HT-29 (cell line): Measurements from ENCODE around the gene AIP. TPM values are rescaled to one million over a fixed set of nuclear protein-coding genes. Genes with fewer than 3 reads are reported as not detected.
"Not testable (repeated sequence)": the region's sequence is repeated elsewhere in the genome, so short reads cannot be mapped to it uniquely, and the experiment has no call there.

Experiments
- DNase-seq: peaks from one replicate; pipeline ENCODE4 v3.0.0-alpha.2; 2015; ENCODE audit warnings: low spot score
- total RNA-seq: library from RNA; depleted of rRNA; stranded (reverse); fragments of >200 nt; shearing (Covaris generic); gene quantifications from 2 replicates; pipeline ENCODE4 v1.2.3, GENCODE V29; 2014

AIP gene
- total RNA-seq, 1 experiment from 2014 or later = 149 TPM

DNA sequence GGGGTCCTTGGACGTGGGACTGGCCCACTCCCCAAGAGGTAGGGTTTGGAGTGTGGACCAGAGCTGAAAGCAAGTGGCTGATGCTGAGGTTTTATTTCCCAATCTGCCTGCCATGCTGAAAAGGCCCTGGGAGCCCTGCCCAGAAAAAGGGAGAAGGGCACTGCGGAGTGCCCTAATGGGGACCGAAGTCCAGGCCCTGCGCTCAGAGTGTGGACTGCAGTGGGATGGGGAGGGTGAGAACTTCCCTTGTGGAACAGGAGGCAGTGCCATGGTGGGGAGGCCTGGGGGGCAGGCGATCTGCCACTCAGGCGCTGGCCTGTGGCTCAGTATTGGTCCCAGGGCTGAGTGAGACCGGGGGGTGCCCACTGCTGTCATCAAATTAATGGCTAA is 34.6 kb upstream of the AIP start:
- DNase-seq = no peak

DNA sequence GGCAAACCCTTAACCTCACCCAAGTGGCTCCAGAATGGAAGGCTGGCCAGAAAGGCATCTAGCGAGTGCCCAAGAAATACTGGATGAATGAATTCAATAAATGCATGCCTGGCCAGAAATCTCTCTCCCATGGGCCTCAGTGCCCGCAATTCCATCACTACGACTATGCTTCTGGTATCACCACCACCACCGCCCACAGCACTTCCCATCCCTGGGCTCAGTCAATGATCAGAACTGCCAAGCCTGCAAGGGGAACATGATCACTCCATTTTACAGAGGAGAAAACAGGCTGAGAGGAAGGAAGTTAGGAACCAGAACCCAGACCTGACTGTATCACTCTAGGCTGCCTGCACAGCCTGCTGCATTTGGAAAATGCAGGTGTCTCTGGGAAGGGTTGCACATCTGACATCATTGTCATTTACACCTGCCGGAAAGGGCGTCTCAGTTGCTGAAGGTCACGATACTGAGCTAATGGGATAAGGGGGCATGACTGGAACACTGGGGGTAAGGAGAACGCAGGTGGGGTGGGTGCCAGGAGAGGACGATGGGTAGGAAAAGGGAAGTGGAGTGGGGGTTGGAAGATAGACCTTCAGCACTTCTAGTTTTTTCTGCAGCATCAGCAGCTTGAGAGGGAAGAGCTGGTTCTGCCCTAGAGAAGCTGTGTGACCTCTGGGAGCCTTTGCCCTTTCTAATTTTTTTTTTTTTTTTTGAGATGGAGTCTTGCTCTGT is 33.5 kb upstream of the AIP start:
- no peak for DNase-seq

DNA sequence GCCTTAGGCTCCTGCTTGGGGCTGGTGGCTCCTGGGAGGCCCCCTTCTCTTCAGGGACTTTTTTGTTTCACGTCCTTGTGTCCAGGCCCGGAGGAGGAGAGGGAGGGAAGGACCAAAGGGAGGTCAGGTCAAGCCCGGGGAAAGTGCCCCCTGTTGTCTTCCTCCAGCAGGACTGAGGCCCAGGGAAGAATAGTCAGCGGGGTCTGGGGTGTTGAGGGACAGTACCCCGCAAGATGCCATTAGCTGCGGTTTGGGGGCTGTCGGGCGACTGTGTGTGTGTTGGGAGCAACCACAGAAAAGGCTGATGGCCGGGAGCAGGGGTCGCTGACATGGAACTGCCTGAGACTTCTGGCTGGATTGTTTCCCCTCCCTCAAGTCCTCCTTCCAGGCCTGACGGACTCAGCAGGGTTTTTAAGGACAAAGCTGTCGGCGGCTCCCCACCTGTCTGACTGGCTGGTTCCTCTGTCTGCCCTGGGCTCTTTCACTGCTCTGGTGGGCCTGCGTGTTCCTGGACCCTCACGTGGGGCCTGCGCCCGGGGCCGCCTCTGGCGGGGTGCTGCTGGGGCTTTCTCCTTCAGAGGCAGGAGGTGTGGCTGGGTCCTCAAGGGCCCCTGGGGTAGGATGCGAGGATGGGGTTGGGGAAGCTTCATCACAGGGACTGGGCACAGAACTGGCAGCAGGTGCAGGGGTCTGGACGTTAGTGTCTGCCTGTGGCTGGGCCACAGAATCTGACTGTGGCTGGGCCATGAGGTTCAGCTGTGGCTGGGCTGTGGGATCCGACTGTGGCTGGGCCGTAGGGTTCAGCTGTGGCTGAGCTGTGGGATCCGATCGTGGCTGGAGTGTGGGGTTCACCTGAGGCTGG is 31.8 kb upstream of the AIP start:
- DNase-seq = no peak

DNA sequence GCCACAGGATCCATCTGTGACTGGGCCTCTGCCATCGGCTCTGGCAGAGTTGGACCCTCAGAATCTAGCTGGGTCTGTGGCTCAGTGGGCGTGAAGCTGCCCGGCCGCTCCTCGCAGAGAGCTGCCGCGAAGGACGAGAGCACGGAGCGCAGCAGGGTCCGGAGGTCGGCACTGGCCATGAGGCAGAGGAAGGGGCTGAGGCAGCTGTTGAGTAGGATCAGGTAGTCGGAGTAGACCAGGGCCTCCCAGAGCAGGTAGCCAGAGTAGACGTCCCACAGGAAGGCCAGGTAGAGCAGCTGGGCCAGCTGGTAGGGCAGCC is 31.2 kb upstream of the AIP start:
- DNase-seq = no peak

DNA sequence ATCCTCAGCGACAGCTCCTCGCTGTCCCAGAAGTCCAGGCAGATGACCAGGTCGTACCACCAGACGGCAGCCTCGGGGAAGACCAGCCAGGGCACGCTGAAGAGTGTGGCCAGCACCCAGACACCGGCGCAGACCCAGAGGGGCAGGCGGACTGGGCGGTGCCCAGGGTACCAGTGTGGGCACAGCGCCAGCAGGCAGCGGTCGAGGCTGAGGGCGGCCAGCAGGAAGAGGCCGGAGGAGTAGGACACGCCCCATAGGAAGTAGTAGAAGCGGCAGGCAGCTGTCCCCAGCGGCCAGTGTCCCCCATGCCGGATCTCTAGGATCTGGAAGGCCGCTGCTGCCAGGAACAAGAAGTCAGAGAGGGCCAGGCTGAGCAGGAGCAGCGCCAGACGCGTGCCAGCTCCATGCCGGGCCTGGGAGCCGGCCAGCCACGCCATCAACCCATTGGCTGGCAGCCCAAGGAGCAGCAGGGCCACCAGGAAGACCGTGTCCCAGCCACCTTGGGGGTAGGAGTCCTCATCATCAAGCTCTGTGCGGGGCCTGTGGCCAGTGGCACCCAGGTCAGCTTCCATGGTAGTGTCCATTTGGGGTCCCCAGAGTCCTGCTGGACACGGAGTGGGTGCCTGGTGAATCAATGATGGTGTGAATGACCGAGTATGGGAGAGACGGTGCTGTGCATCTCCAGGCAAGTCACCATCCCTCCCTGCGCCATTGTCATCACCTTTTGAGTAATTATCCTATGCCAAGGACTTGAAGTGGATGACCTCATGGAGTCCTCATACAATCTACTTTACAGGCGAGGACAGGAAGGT is 30.5 kb upstream of the AIP start, which contains the start of gene GPR152:
TSS of gene GPR152 (minus strand) at position 589 of the 812 bp plus-strand sequence. CDS start at position 584, 5 bp downstream.
- DNase-seq = peak; percentile 90

DNA sequence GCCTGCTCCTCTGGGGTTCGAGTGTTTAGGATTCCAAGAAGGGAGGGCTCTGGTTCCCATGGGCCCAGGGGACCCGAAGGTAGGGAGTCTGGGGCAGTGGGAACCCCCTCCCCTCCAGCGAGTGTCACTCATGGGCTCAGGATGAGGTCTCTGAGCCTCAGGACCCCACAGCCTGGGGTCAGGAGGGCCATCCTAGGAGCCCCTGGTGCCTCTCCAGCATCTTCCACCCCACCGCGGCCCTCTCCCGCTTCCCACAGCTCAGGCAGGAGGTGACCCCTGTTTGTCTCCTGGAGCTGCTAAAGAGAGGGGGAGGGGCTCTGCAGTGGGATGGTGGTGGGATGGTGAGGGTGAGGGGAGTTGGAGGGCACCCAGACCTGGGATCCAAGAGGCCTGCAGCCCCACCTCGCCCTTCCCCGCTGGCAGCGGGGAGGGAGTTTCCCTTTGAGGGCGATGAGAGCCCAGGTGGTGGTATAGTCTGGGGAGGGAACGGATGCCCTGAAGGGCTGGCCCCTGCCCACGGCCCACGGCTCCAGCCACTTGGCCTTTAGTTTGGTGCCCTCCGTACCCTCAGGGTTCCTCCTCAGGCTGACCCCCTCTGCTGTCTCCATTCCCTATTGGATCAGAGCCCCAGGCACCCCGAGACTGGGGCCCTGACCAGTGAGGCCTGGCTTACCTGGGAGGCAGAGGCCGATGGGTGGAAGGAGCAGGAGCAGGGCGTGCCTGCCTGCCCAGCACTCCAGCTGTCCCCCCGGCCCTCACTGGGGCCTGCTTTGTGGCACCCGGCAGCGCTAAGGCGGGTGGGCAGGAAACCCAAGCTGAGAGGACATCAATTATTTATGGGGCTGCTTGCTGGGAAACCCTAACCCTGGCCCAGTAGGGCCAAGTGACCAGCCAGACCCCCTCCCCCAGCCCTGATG is 28.8 kb upstream of the AIP start:
- DNase-seq = no peak

DNA sequence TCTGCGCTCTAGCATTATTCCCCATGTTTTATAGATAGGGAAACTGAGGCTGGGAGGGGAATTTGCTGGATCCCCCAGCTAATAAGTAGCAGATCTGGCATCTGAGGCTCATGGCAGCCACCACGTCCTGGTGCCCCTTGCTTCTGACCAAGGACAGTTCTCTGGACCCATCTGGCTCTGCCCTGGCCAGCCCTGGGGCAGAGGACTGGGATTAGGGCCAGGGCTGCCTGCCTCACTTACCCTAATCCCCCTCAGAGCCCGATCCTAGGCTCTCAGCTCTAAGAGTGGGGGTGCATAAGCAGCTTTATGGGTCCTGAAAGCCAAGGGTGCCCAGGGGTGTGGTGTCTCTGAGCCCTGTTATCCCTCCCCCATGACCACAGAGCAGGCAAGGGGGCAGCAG is 27.8 kb upstream of the AIP start, which contains the start of gene CABP4:
TSS of gene CABP4 (plus strand) at position 301 of the 400 bp plus-strand sequence. CDS start at position 371, 70 bp downstream.
- no peak for DNase-seq

DNA sequence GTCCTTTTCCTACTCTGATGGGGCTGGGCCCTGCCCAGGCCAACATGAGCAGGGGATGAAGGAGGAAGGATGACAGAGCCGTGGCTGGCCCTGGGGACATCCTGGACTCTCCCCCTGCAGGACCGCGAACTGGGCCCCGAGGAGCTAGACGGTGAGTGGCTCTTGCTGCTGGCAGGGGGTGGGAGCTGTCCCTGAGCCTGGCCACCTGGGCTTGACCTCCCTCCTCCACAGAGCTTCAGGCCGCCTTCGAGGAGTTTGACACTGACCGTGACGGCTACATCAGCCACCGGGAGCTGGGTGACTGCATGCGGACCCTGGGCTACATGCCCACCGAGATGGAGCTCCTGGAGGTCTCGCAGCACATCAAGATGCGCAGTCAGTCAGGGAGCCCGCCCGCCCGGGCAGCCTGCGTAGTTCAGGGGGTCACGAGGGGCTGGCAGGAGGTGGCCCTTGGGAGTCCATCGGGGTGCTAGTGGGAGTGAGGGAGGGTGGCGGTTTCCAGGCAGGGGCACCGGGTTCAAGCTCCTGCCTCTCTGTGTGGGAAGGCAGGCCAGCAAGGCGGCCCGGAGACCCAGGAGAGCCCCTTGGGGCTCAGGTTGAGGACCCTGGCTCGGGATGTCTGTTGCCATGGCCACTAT is 26.6 kb upstream of the AIP start:
- no peak for DNase-seq

DNA sequence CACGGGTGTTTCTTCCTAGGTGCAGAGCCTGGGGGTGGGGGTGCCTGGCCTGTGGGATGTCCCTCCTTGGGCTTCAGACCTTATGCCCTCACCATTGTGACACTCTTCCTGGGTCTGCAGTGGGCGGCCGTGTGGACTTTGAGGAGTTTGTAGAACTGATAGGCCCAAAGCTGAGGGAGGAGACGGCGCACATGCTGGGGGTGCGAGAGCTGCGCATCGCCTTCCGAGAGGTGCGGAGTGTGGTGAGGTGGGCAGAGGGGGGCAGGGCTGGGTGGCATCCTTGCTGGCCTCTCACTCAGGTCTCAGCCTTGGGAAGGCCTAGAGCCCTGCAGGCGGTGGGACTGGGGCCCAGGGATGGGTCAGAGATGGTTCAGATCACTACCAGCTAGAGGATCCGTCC is 25.4 kb upstream of the AIP start:
- no peak for DNase-seq

DNA sequence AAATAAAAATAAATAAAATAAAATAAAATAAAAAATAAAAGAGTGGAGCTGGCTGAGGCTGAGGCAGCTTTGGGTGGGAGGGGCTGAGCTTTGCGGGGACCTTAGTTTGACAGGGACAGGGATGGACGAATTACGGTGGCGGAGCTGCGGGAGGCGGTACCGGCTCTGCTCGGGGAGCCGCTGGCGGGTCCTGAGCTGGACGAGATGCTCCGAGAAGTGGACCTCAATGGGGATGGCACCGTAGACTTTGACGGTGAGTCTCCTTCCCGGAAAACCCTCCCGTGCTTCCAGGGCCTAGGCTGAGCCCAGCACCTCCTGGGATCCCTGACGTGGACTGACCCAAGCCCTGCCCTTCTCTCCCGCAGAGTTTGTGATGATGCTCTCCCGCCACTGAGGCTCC is 24.6 kb upstream of the AIP start:
- no peak for DNase-seq

DNA sequence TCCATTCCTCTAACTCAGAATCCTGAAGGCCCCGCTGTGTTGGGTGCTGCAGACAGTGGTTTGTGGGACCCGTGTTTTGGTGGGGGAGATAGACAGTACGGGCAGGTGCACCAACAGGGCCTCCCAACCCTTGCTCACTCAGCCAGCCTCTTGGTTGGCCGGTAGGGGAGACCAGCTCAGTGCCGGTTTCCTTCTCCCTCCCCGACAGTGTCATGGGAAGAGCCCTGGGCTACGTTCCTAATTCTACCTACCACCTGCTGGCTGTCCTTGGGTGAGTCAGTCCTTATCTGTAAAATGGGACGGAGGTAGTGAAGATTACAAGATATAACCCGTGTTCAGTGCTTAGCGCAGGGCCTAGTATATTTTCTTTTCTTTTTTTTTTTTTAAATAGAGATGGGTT is 19.6 kb upstream of the AIP start:
- no peak for DNase-seq

DNA sequence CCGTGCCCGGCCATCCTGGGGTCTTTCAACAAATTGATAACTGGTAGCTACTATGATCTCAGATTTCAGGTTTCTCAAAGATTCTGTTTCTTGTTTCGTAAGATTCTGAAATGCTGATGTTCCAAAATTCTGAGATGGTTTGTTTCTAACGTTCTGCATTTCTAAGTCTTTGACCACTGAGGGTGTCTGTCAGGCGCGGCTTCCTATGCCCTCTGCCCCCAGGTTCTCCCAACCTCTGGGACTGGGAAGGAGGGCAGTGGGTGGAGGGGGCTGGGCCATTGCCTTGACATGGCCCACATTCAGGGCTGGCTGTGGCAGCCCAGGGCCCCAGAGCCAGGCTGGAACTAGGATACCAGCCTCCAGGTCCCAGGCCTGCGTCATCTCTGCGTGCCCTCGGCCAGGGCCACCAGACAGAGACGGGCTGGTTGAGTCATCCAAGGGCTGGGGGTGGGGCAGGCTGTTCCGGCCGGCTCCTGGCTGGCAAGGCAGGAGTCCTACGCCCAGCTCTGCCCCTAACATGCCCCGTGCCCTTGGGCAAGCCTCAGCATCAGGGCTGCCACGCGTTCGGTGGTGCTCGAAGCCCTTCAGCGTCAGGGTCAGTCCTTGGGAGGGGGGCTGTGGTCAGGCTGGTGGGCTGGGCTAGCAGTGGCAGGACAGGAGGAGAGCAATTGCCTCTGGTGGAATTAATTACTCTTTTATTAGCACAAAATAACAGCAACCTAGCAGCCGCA is 19.0 kb upstream of the AIP start:
- peak; percentile 96 for DNase-seq

DNA sequence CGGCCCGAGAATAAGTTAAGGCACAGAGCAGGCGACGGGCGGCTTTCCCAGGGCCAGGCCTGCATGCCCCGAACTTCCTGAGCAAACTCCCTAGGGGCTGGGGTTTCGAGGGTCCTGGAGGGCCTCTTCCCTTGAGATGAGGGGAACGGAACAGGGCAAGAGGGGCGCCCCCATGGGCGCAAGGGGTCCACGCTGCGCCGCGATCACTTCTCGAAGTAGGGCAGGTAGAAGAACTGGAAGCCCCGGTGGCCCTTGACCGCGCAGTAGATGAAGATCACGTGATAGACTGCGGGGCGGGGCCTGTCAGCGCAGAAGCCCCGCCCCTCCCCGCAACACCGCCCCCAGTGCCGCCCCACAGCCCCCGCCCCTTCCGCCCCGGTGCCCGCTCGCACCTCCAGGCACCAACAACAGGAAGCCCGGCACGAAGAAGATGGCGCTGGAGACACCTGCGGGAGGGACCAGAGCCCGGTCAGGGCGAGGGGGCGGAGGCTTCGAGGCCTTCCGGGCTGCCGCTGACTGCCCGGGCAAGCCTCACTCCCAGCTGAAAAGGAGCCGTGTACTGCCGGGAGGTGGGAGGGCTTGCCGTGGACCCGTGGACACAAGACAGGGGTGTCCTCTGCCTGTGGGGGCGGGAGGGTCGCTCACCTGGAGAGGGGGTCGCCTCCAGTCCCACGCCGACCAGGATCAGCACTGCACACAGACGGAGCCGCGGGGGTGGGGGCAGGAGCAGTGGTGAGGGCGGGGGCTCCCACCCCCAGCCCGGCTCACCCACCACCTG is 18.2 kb upstream of the AIP start:
- DNase-seq = peak; percentile 95

DNA sequence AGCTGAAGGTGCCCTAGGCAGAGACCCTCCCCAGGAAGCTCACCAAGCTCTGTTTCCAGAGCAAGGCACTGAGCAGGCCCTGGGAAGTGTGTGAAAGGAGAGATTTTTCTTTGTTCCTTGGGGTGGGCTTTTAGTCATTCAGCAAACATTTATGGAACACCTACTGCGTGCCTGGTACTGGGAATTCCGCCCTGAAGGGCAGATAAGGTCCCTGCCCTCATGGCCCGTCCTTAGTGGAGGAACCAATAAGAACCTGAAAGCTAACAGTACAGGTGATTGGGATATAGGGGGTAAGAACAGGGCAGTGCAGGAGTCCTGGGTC is 17.7 kb upstream of the AIP start:
- DNase-seq = peak; percentile 50

DNA sequence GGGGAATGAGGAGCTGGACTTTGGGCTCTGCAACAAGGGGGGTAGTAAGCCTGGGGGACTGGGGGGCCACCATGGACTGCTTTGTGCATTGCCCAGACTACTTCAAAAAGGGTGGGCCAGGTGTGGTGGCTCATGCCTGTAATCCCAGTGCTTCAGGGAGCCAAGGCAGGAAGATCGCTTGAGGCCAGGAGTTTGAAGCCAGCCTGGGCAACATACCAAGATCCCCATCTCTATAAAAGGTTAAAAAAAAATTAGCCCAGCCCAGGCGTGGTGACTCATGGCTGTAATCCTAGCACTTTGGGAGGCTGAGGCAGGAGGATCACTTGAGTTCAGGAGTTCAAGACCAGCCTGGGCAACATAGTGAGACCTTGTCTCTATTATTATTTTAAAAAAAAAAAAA is 17.3 kb upstream of the AIP start:
- DNase-seq = not testable (repeated sequence)

DNA sequence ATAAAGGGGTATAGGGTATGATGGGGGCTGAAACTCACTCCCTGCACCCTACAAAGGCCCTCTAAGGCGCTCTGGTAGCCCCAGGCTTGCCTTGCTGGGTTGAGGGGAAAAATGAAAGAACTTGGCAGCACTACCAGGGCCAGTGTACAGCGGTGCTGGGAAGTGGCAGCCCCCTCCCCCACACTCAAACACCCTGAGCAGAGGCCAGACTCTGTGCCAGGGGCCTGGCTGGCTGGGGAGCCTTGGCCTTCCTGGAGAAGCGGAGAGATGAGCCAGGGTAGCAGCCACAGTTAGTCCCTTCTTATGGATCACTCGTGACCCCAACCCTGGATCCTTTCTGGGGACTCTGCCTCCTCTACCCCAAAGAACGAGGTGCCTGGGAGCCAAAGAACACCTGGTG is 16.5 kb upstream of the AIP start:
- DNase-seq = no peak

DNA sequence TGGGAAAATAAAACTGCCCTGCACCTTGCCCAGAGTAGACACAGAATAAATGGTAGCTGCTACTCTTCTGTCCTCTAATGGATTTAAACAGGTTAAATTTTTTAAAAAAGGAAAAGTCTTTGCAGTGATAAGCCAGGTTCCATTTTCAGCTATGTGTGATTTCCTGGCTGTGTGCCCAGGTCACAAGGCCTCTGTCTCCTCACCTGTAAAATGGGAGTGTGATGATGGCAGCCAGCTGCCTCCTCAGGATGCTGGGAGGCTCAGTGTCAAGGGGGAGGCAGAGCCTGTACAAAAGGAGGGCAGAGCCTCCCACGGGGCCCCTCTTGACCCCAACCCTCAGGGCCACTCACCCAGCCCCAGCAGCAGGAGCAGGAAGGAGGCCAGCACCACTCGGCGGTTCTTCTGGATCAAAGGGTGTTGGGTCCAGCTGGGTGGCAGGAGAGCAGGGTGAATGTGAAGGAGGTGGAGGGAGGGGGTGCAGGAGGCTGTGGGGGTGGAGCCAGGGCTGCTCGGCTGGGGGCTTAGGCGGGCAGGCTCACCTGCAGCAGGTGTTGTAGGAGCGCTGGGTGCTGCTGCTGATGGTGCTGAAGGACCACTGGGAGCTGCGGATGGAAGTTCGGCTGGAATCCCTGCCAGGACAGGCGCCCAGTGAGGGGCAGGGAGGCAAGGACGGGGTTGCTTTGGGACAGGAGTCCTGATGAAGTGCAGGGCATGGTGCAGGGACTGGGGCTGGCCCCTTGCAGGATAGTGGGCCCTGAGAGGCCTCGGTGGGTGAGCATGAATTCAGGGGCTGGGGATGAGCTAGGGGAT is 15.7 kb upstream of the AIP start:
- DNase-seq = no peak

DNA sequence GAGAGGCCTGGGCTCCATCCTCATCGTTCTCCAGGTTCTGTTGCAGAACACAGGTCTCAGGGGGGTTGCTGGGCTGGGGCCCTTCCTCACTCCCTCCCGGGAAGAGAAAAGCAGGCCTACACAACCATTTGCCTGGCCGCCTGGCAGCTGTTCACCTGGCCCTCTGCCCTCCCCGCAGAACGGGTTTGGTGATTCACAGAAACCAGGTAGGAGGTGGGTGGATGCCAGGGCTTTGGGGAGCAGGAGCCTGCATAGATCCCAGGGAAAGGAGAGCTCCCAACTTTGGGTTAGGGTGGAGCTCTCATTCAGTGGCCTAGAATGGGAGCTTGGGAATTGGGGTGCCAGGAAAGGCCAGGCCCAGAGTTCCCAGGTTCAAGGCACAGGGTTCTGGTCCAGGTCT is 14.8 kb upstream of the AIP start:
- peak; percentile 93 for DNase-seq

DNA sequence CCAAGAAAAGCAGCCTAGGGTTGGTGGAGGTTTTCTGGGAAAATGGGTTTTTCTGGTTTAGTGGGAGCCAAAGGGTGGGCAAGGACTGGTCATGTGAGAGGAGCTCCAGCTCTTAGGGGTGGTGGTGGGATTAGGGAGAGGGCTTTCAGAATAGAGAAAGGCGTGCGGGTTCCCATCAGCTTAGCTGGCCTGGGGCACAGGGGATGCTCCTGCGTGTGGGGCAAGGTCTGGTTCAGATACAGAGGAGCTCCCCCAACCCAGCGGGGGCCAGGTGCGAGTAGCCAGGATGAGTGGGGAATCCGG is 14.4 kb upstream of the AIP start:
- DNase-seq = no peak
